NCI-H2196 (cell line): ENCODE results near the gene PRKN.

ENCODE experiments used
- DNase-seq: peaks from one replicate; lab custom pipeline; 2025; ENCODE audit not compliant: unreplicated experiment; lab: John Stamatoyannopoulos, UW

PRKN gene

DNA sequence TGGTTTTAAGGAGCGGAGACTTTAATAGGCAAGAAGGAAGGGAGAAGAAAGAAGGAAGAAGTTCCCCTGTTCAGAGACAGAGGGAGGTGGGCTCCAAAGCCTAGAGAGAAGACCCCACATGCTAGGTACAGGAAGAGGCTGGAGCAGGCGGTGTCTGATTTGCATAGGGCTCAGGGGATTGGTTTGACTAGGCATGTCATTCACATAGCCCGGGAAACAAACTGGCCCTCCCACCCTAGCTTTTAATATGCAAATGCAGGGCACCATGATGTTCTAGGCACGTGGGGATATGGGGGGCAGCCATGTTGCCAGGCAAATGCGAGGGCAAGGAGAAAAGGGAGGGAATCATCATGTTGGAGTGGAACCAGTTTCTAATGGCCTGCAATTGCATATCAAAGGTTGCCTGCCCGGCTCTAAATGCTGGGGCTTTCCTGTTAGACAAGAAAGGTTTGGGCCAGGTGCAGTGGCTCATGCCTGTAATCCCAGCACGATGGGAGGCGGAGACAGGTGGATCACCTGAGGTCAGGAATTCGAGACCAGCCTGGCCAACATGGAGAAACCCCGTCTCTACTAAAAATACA, 1419.4 kb downstream of the PRKN start:
- no peak for DNase-seq

- no peak for DNase-seq
Measured at GRCh38 chr6:161305860-161306259, 1421.7 kb downstream of the PRKN start.

- no peak for DNase-seq
Measured at GRCh38 chr6:161303628-161304340, 1423.8 kb downstream of the PRKN start.

DNA sequence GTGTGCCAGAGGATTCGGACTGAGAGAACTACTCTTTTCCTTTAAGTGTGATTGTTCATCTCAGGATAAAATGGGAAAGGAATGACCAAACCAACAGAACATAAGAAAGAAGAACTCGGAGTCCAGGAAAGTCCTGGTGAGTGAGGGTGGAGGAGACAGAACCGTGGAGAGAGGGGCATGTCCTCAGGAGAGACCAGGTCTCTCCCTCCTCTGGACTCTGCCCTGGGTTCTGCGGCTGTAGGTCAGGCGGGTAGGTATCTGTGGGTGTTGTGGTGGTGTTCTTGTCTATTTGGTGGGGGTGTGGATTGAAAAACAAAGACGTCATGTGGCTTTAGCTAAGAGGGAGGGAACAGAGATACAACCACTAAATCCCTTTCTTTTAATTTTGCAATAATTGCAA, 1424.6 kb downstream of the PRKN start:
- no peak for DNase-seq

GRCh38 chr6:161301338-161301737, 1426.2 kb downstream of the PRKN start:
- DNase-seq = no peak

- DNase-seq = no peak
Measured at GRCh38 chr6:161300823-161301222, 1426.7 kb downstream of the PRKN start.

DNA sequence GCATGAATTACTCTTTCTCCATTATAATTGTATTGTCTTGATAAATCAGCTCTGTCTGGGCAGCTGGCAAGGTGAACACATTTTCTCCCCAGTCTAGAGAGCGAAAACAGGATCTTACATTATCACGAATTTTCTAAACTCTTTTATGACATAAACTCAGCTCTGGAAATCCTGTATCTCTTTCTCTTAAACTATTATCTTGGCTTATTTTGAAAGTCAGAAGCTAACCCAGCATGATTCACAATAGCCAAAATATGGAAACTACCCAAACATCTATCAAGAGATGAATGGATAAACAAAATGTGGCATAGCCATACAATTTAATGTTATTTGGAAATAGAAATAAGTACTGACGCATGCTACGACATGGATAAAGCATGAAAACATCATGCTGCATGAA, 1427.8 kb downstream of the PRKN start:
- no peak for DNase-seq
